ENCODE results near the gene SPEN.
"Not testable (repeated sequence)": the region's sequence is repeated elsewhere in the genome, so short reads cannot be mapped to it uniquely, and the experiment has no call there.

The SPEN gene

DNA sequence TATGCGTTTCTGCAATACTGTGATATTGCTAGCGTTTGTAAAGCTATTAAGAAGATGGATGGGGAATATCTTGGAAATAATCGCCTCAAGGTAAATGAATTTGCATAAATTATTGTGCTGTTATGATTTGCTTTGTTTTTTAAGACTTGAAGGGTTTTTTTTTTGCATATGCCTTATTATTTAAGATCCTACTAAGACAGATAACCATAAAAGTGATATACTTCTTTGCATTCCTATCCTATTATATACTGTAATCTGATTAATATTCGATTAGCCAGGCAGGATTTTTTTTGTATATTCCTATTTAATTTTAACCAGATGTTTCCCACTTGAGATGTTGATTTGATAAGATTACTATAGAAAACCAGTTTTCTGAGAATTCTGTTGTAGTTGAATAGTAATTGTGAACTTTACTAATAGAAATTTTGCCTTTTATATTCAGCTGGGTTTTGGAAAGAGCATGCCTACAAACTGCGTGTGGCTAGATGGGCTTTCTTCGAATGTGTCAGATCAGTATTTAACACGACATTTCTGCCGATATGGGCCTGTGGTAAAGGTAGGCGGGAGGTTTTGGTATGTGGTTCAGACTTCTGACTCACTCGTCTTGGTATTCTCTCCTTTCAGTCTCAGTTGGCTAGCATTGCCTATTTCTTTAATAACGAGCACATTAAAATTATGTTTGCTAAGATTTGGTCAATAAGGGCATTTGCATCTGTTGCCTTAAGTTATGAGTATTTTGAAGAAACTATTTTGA, 71.6 kb downstream of the SPEN start:
- H3K4me3 ChIP-seq (ENCODE audit: low read depth, low read length) = no peak overlapping the region
- DNase-seq (ENCODE audit: low read depth) = peak; percentile 86
- TF ChIP-seq, protein P1, sequence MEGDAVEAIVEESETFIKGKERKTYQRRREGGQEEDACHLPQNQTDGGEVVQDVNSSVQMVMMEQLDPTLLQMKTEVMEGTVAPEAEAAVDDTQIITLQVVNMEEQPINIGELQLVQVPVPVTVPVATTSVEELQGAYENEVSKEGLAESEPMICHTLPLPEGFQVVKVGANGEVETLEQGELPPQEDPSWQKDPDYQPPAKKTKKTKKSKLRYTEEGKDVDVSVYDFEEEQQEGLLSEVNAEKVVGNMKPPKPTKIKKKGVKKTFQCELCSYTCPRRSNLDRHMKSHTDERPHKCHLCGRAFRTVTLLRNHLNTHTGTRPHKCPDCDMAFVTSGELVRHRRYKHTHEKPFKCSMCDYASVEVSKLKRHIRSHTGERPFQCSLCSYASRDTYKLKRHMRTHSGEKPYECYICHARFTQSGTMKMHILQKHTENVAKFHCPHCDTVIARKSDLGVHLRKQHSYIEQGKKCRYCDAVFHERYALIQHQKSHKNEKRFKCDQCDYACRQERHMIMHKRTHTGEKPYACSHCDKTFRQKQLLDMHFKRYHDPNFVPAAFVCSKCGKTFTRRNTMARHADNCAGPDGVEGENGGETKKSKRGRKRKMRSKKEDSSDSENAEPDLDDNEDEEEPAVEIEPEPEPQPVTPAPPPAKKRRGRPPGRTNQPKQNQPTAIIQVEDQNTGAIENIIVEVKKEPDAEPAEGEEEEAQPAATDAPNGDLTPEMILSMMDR (conservative IDR thresholded peaks at IDR 0.05; ENCODE audit: low read depth, low read length) = no peak

DNA sequence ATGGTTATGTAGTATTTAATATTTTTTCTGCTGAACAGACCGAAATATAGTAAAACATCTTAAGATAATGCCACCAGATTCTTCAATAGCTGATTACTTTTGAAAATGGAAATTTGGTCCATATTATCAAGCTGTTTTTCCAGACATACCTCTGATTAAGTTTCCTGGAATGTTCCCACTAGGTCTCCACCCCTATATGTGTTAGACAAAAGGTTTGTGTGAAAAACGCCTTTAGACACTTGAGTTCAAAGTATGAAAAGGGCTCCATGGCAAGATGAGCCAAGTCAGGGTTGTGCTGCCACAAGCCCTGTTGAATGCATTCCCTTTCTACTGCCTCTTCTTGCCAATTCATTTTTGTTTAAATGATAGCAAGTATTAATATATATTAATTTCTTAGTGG, 75.7 kb downstream of the SPEN start:
- TF ChIP-seq, protein P1 (conservative IDR thresholded peaks at IDR 0.05; ENCODE audit: low read depth, low read length) = no peak
- peak; percentile 76 for DNase-seq (ENCODE audit: low read depth)
- no peak overlapping the region for H3K4me3 ChIP-seq (ENCODE audit: low read depth, low read length)

DNA sequence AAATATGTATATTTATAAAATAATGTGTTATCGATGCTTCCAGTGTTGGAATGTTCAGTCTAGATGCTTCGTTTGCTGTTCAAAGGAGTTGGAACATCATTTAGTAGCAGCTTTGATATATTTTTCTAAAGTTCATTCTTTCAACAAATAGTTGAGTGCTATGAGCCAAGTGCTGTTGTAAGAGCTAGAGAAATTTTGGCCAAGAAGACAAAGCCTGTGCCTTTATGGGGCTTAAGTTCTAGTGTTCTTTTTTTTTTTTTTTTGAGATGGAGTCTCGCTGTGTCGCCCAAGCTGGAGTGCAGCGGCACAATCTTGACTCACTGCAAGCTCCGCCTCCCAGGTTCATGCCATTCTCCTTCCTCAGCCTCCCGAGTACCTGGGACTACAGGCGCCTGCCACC, 78.9 kb downstream of the SPEN start:
- not testable (repeated sequence) for DNase-seq (ENCODE audit: low read depth); H3K4me3 ChIP-seq (ENCODE audit: low read depth, low read length)

DNA sequence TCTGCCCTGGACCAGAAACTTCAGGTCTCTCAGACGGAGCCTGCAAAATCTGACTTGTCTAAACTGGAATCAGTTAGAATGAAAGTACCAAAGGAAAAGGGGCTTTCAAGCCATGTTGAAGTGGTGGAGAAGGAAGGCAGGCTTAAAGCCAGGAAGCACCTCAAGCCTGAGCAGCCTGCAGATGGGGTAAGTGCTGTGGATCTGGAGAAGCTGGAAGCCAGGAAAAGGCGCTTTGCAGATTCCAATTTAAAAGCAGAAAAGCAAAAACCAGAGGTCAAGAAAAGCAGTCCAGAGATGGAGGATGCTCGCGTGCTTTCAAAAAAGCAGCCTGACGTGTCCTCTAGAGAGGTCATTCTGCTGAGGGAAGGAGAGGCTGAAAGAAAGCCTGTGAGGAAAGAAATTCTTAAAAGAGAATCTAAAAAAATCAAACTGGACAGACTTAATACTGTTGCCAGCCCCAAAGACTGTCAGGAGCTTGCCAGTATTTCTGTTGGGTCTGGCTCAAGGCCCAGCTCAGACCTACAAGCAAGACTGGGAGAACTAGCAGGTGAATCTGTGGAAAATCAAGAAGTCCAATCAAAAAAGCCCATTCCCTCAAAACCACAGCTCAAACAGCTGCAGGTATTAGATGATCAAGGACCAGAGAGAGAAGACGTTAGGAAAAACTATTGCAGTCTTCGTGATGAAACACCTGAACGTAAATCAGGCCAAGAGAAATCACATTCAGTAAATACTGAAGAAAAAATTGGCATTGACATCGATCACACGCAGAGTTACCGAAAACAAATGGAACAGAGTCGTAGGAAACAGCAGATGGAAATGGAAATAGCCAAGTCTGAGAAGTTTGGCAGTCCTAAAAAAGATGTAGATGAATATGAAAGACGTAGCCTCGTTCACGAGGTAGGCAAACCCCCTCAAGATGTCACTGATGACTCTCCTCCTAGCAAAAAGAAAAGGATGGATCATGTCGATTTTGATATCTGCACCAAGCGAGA, 81.8 kb downstream of the SPEN start:
- DNase-seq (ENCODE audit: low read depth) = no peak
- TF ChIP-seq, protein P1 (conservative IDR thresholded peaks at IDR 0.05; ENCODE audit: low read depth, low read length) = no peak
- no peak overlapping the region for H3K4me3 ChIP-seq (ENCODE audit: low read depth, low read length)

DNA sequence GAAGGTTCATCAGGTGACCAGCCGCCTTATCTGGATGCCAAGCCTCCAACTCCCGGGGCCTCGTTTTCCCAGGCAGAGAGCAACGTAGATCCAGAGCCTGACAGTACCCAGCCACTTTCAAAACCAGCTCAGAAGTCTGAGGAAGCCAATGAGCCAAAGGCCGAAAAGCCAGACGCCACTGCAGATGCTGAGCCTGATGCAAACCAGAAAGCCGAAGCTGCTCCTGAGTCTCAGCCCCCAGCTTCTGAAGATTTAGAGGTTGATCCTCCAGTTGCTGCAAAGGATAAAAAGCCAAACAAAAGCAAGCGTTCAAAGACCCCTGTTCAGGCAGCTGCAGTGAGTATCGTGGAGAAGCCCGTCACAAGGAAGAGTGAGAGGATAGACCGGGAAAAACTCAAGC, 83.9 kb downstream of the SPEN start:
- TF ChIP-seq, protein P1 (conservative IDR thresholded peaks at IDR 0.05; ENCODE audit: low read depth, low read length) = no peak
- no peak overlapping the region for H3K4me3 ChIP-seq (ENCODE audit: low read depth, low read length)
- no peak for DNase-seq (ENCODE audit: low read depth)

DNA sequence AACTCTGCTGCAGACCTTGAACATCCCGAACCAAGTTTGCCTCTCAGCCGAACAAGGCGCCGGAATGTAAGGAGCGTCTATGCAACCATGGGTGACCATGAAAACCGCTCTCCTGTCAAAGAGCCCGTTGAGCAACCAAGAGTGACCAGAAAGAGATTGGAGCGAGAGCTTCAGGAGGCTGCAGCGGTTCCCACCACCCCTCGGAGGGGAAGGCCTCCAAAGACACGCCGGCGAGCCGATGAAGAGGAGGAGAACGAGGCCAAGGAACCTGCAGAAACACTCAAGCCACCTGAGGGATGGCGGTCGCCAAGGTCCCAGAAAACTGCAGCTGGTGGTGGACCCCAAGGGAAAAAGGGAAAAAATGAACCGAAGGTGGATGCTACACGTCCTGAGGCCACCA, 84.4 kb downstream of the SPEN start:
- no peak overlapping the region for H3K4me3 ChIP-seq (ENCODE audit: low read depth, low read length)
- TF ChIP-seq, protein P1 (conservative IDR thresholded peaks at IDR 0.05; ENCODE audit: low read depth, low read length) = no peak
- DNase-seq (ENCODE audit: low read depth) = no peak

DNA sequence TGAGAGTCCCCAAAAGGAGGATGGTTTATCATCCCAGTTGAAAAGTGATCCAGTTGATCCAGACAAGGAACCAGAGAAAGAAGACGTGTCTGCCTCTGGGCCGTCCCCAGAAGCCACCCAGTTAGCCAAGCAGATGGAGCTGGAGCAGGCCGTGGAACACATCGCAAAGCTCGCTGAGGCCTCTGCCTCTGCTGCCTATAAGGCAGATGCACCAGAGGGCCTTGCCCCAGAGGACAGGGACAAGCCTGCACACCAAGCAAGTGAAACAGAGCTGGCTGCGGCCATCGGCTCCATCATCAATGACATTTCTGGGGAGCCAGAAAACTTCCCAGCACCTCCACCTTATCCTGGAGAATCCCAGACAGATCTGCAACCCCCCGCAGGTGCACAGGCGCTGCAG, 85.1 kb downstream of the SPEN start:
- no peak overlapping the region for H3K4me3 ChIP-seq (ENCODE audit: low read depth, low read length)
- DNase-seq (ENCODE audit: low read depth) = no peak
- TF ChIP-seq, protein P1 (conservative IDR thresholded peaks at IDR 0.05; ENCODE audit: low read depth, low read length) = no peak
